HEK293T (cell line): ENCODE results near the gene APOL1.
"Not testable (repeated sequence)": the region's sequence is repeated elsewhere in the genome, so short reads cannot be mapped to it uniquely, and the experiment has no call there.

ENCODE experiments used
- CTCF ChIA-PET: fragments of 350-600 bp; formaldehyde crosslinking; extraction: SDS; loops from one replicate; lab custom pipeline; 2021; ENCODE audit warnings: antibody characterized with exemption, inconsistent platforms; lab: Yijun Ruan, JAX
- POLR2A ChIA-PET: fragments of 350-600 bp; formaldehyde crosslinking; extraction: SDS; loops from one replicate; lab custom pipeline; 2020; ENCODE audit warnings: antibody characterized with exemption, inconsistent platforms; lab: Yijun Ruan, JAX
- DNase-seq: peaks from one replicate; pipeline ENCODE4 v3.0.0; 2012; ENCODE audit warnings: mixed read lengths; ENCODE audit errors: extremely low spot score
- ARNT ChIP-seq: fragments of 450-650 bp; IDR thresholded peaks from 2 replicates; pipeline ENCODE4 v1.6.1; 2017; ENCODE audit warnings: mild to moderate bottlenecking
- BHLHE40 ChIP-seq: fragments of 450-650 bp; IDR thresholded peaks from 2 replicates; pipeline ENCODE4 v1.6.1; 2016; ENCODE audit warnings: mild to moderate bottlenecking, moderate library complexity, borderline replicate concordance
- CTBP1 ChIP-seq: fragments of 450-650 bp; IDR thresholded peaks from 2 replicates; pipeline ENCODE4 v1.6.1; 2016; ENCODE audit warnings: borderline replicate concordance
- ELF4 ChIP-seq: fragments of 450-650 bp; IDR thresholded peaks from 2 replicates; pipeline ENCODE4 v1.6.1; 2017; ENCODE audit warnings: antibody characterized with exemption
- FOXA1 ChIP-seq: fragments of 450-650 bp; IDR thresholded peaks from 2 replicates; pipeline ENCODE4 v1.6.1; 2016; ENCODE audit warnings: mild to moderate bottlenecking
- FOXK2 ChIP-seq: fragments of 450-650 bp; IDR thresholded peaks from 2 replicates; pipeline ENCODE4 v1.6.1; 2016; ENCODE audit warnings: mild to moderate bottlenecking
- FOXM1 ChIP-seq: fragments of 450-650 bp; IDR thresholded peaks from 2 replicates; pipeline ENCODE4 v1.6.1; 2017; ENCODE audit warnings: mild to moderate bottlenecking, borderline replicate concordance
- HDGF ChIP-seq: fragments of 450-650 bp; IDR thresholded peaks from 2 replicates; pipeline ENCODE4 v1.6.1; 2017; ENCODE audit warnings: antibody characterized with exemption, borderline replicate concordance
- L3MBTL2 ChIP-seq: fragments of 450-650 bp; conservative IDR thresholded peaks from 2 replicates; pipeline ENCODE4 v1.6.1; 2016; ENCODE audit warnings: mild to moderate bottlenecking
- LEF1 ChIP-seq: fragments of 450-650 bp; IDR thresholded peaks from 2 replicates; pipeline ENCODE4 v1.6.1; 2017; ENCODE audit warnings: mild to moderate bottlenecking, borderline replicate concordance
- NFRKB ChIP-seq: fragments of 450-650 bp; IDR thresholded peaks from 2 replicates; pipeline ENCODE4 v1.6.1; 2016; ENCODE audit warnings: mild to moderate bottlenecking, moderate library complexity
- PKNOX1 ChIP-seq: fragments of 450-650 bp; IDR thresholded peaks from 2 replicates; pipeline ENCODE4 v1.6.1; 2016
- SP1 ChIP-seq: fragments of 450-650 bp; IDR thresholded peaks from 2 replicates; pipeline ENCODE4 v1.6.1; 2017
- SUZ12 ChIP-seq: fragments of 450-650 bp; IDR thresholded peaks from 2 replicates; pipeline ENCODE4 v1.6.1; 2016; ENCODE audit warnings: mild to moderate bottlenecking
- TARDBP ChIP-seq: fragments of 450-650 bp; IDR thresholded peaks from 2 replicates; pipeline ENCODE4 v1.6.1; 2016
- ZNF384 ChIP-seq: fragments of 450-650 bp; IDR thresholded peaks from 2 replicates; pipeline ENCODE4 v1.6.1; 2016

The APOL1 gene

GRCh38 chr22:36223504-36223903, 29.4 kb upstream of the APOL1 start:
- ChIA-PET POLR2A (no interaction called here), CTCF (no interaction called here)
- TF ChIP-seq NFRKB (no peak), BHLHE40 (no peak), SUZ12 (no peak), ELF4 (no peak), PKNOX1 (no peak), FOXA1 (no peak), L3MBTL2 (no peak), FOXK2 (no peak), HDGF (no peak)
- DNase-seq = no peak

GRCh38 chr22:36224245-36224644, 28.7 kb upstream of the APOL1 start:
- TF ChIP-seq L3MBTL2 (no peak), CTBP1 (no peak), ELF4 (no peak), ZNF384 (no peak), NFRKB (no peak), BHLHE40 (no peak), TARDBP (no peak), FOXA1 (no peak), FOXK2 (no peak), ARNT (no peak), FOXM1 (no peak), LEF1 (no peak), SP1 (no peak), SUZ12 (no peak), HDGF (no peak)
- CTCF ChIA-PET = no interaction called here

GRCh38 chr22:36225333-36225922, 27.5 kb upstream of the APOL1 start:
- ChIA-PET CTCF (no interaction called here), POLR2A (interaction anchor here (1.3 kb wide), 1 partner anchor 14 kb away, joined by 6 read pairs; the partner anchor contains the start of gene APOL2)
- TF ChIP-seq CTBP1 (no peak), L3MBTL2 (no peak), PKNOX1 (no peak)
- DNase-seq = no peak

More at GRCh38 chr22:36224245-36224644, 28.7 kb upstream of the APOL1 start:
- DNase-seq = no peak
- POLR2A ChIA-PET = no interaction called here

GRCh38 chr22:36226189-36226588, 26.7 kb upstream of the APOL1 start:
- ChIA-PET CTCF (no interaction called here), POLR2A (interaction anchor here (1.3 kb wide), 1 partner anchor 13 kb away, joined by 6 read pairs; the partner anchor contains the start of gene APOL2)

GRCh38 chr22:36227396-36227795, 25.5 kb upstream of the APOL1 start:
- ChIA-PET POLR2A (interaction anchor here (2.7 kb wide), 1 partner anchor 12 kb away, joined by 8 read pairs; the partner anchor contains the start of gene APOL2), CTCF (no interaction called here)
- no peak for TF ChIP-seq FOXM1
- no peak for TF ChIP-seq SP1
- no peak for TF ChIP-seq NFRKB
- no peak for TF ChIP-seq FOXA1
- DNase-seq = no peak

More at GRCh38 chr22:36226189-36226588, 26.7 kb upstream of the APOL1 start:
- no peak for DNase-seq
- TF ChIP-seq FOXA1 = no peak
- TF ChIP-seq NFRKB = no peak
- TF ChIP-seq SUZ12 = no peak
- TF ChIP-seq PKNOX1 = no peak
- no peak for TF ChIP-seq ARNT
- TF ChIP-seq HDGF = no peak
- TF ChIP-seq BHLHE40 = no peak
- no peak for TF ChIP-seq ELF4
- TF ChIP-seq TARDBP = no peak

- TF ChIP-seq HDGF = no peak
- no peak for TF ChIP-seq ARNT
- no peak for TF ChIP-seq SP1
- no peak for TF ChIP-seq PKNOX1
- TF ChIP-seq ELF4 = no peak
- TF ChIP-seq NFRKB = no peak
- TF ChIP-seq BHLHE40 = no peak
- no peak for TF ChIP-seq ZNF384
These were observed 25.1 kb upstream of the APOL1 start for GRCh38 chr22:36227806-36228205.

GRCh38 chr22:36228369-36228768, 24.6 kb upstream of the APOL1 start:
- ChIA-PET CTCF (interaction anchor here (0.8 kb wide), 1 partner anchor 11 kb away, joined by 3 read pairs; the partner anchor contains the start of gene APOL2), POLR2A (interaction anchor here (2.7 kb wide), 1 partner anchor 11 kb away, joined by 8 read pairs; the partner anchor contains the start of gene APOL2)
- not testable (repeated sequence) for DNase-seq

More at GRCh38 chr22:36227806-36228205, 25.1 kb upstream of the APOL1 start:
- ChIA-PET POLR2A (interaction anchor here (2.7 kb wide), 1 partner anchor 12 kb away, joined by 8 read pairs; the partner anchor contains the start of gene APOL2), CTCF (interaction anchor here (0.8 kb wide), 1 partner anchor 12 kb away, joined by 3 read pairs; the partner anchor contains the start of gene APOL2)
- DNase-seq = no peak
